IMR-90 (cell line): Measurements from ENCODE around the gene GRB10. TPM values are rescaled to one million over a fixed set of nuclear protein-coding genes. Genes with fewer than 3 reads are reported as not detected.

Source experiments
- ATAC-seq: fragments of 200-7000 bp; cut with Tn5 transposase; 2 replicates; pipeline ENCODE4 v1.9.1; 2020; ENCODE audit warnings: low read depth, mild to moderate bottlenecking, moderate library complexity
- BruUV-seq: library from RNA; stranded (reverse); fragments of 400-500 nt; replicated peaks from 2 replicates; lab custom pipeline; 2021; lab: Mats Ljungman, UMichigan
- CTCF ChIA-PET: fragments of 300-600 bp; formaldehyde crosslinking; extraction: SDS; loops from one replicate; lab custom pipeline; 2021; ENCODE audit warnings: antibody characterized with exemption; lab: Yijun Ruan, JAX
- POLR2A ChIA-PET: fragments of 300-600 bp; sonication (Branson Sonifier 250); formaldehyde crosslinking; loops from one replicate; lab custom pipeline; 2022; ENCODE audit warnings: antibody characterized with exemption; ENCODE audit not compliant: unreplicated experiment; lab: Charles Lee
- DNase-seq: peaks from one replicate; pipeline ENCODE4 v3.0.0; 2013
- H2AFZ ChIP-seq: replicated peaks from 2 replicates; pipeline ENCODE3; 2013; ENCODE audit warnings: low read length, mild to moderate bottlenecking; ENCODE audit not compliant: poor library complexity
- H2AK5ac ChIP-seq: 2 replicates; pipeline ENCODE4 v1.6.1; 2013; ENCODE audit warnings: low read depth, low read length, inconsistent platforms
- H2AK9ac ChIP-seq: replicated peaks from 2 replicates; pipeline ENCODE3; 2013; ENCODE audit warnings: mild to moderate bottlenecking, low read depth, low read length, moderate library complexity; ENCODE audit not compliant: poor library complexity
- H2BK120ac ChIP-seq: 2 replicates; pipeline ENCODE4 v1.6.1; 2013; ENCODE audit warnings: low read depth, low read length, inconsistent platforms
- H2BK15ac ChIP-seq: 3 replicates; pipeline ENCODE4 v1.6.1; 2013; ENCODE audit warnings: low read depth, low read length, inconsistent platforms
- H2BK20ac ChIP-seq: 2 replicates; pipeline ENCODE4 v1.6.1; 2013; ENCODE audit warnings: low read depth, mild to moderate bottlenecking, inconsistent platforms, low read length, moderate library complexity
- H2BK5ac ChIP-seq: 2 replicates; pipeline ENCODE4 v1.6.1; 2013; ENCODE audit warnings: mild to moderate bottlenecking, low read depth, low read length, inconsistent platforms; ENCODE audit not compliant: poor library complexity, severe bottlenecking
- H3K14ac ChIP-seq: replicated peaks from 2 replicates; pipeline ENCODE4 v1.6.1; 2013; ENCODE audit warnings: low read depth, low read length, inconsistent platforms
- H3K18ac ChIP-seq: 2 replicates; pipeline ENCODE4 v1.6.1; 2013; ENCODE audit warnings: low read depth, low read length, control low read depth
- H3K23ac ChIP-seq: 2 replicates; pipeline ENCODE4 v1.6.1; 2013; ENCODE audit warnings: low read depth, low read length, inconsistent platforms
- H3K27ac ChIP-seq: 2 replicates; pipeline ENCODE4 v1.5.1; 2013; ENCODE audit warnings: mild to moderate bottlenecking, control low read depth, low read length; ENCODE audit not compliant: insufficient read depth
- H3K27me3 ChIP-seq: 2 replicates; pipeline ENCODE4 v1.6.1; 2013; ENCODE audit warnings: low read length; ENCODE audit not compliant: control insufficient read depth, insufficient read depth
- H3K36me3 ChIP-seq: 2 replicates; pipeline ENCODE4 v1.6.1; 2013; ENCODE audit warnings: low read length, mixed read lengths; ENCODE audit not compliant: control insufficient read depth, insufficient read depth
- H3K4ac ChIP-seq: 2 replicates; pipeline ENCODE4 v1.6.1; 2013; ENCODE audit warnings: low read depth, low read length, inconsistent platforms
- H3K4me1 ChIP-seq: 2 replicates; pipeline ENCODE4 v1.6.1; 2013; ENCODE audit warnings: low read length, mixed read lengths; ENCODE audit not compliant: control insufficient read depth, insufficient read depth
- H3K4me2 ChIP-seq: 2 replicates; pipeline ENCODE4 v1.6.1; 2013; ENCODE audit warnings: low read depth, mild to moderate bottlenecking, control low read depth, low read length, moderate library complexity
- H3K4me3 ChIP-seq: 2 replicates; pipeline ENCODE4 v1.5.1; 2013; ENCODE audit warnings: low read depth, mild to moderate bottlenecking, control low read depth, low read length, moderate library complexity; ENCODE audit not compliant: insufficient read depth
- H3K56ac ChIP-seq: 2 replicates; pipeline ENCODE4 v1.6.1; 2013; ENCODE audit warnings: low read length, inconsistent platforms; ENCODE audit not compliant: insufficient read depth; ENCODE audit errors: extremely low read depth
- H3K79me1 ChIP-seq, 2 experiments: 2 replicates each; pipeline ENCODE4 v1.6.1; 2013; ENCODE audit warnings: low read length in 2 of 2, inconsistent platforms in 1 of 2, low read depth in 1 of 2
- H3K9ac ChIP-seq: 2 replicates; pipeline ENCODE4 v1.6.1; 2013; ENCODE audit warnings: low read depth, low read length, control low read depth
- H3K9me1 ChIP-seq: 2 replicates; pipeline ENCODE4 v1.6.1; 2013; ENCODE audit warnings: low read length, inconsistent platforms; ENCODE audit not compliant: insufficient read depth
- H3K9me3 ChIP-seq: 2 replicates; pipeline ENCODE4 v1.6.1; 2013; ENCODE audit warnings: low read length; ENCODE audit not compliant: control insufficient read depth, insufficient read depth
- H4K20me1 ChIP-seq: 2 replicates; pipeline ENCODE4 v1.6.1; 2013; ENCODE audit warnings: low read length, inconsistent platforms; ENCODE audit not compliant: insufficient read depth
- H4K5ac ChIP-seq: 2 replicates; pipeline ENCODE4 v1.6.1; 2013; ENCODE audit warnings: mild to moderate bottlenecking, low read depth, low read length, control low read depth
- H4K8ac ChIP-seq, 2 experiments: 2 replicates each; pipeline ENCODE4 v1.6.1; 2013; ENCODE audit warnings: low read depth in 2 of 2, low read length in 2 of 2, control low read depth in 1 of 2, inconsistent platforms in 1 of 2
- H4K91ac ChIP-seq: 2 replicates; pipeline ENCODE4 v1.6.1; 2013; ENCODE audit warnings: low read depth, low read length, inconsistent platforms; ENCODE audit not compliant: insufficient read depth
- BHLHE40 ChIP-seq: fragments of 150-350 bp; IDR thresholded peaks from 2 replicates; pipeline ENCODE4 v1.6.1; 2016; ENCODE audit warnings: mild to moderate bottlenecking, low read depth, low read length
- CEBPB ChIP-seq: IDR thresholded peaks from 2 replicates; pipeline ENCODE4 v1.6.1; 2012; ENCODE audit warnings: low read depth, low read length, improper control_type of control experiment
- CHD1 ChIP-seq: IDR thresholded peaks from 2 replicates; pipeline ENCODE4 v1.6.1; 2012; ENCODE audit warnings: low read depth, low read length, improper control_type of control experiment
- CTCF ChIP-seq: conservative IDR thresholded peaks from 2 replicates; pipeline ENCODE4 v1.5.1; 2012; ENCODE audit warnings: mild to moderate bottlenecking, low read depth, low read length, improper control_type of control experiment
- ELK1 ChIP-seq: fragments of 150-350 bp; IDR thresholded peaks from 2 replicates; pipeline ENCODE4 v1.6.1; 2016; ENCODE audit warnings: low read depth, mild to moderate bottlenecking, low read length, moderate library complexity, borderline replicate concordance
- FOS ChIP-seq: fragments of 150-350 bp; IDR thresholded peaks from 2 replicates; pipeline ENCODE4 v1.6.1; 2016; ENCODE audit warnings: low read depth, low read length
- MAFK ChIP-seq: IDR thresholded peaks from 2 replicates; pipeline ENCODE4 v1.6.1; 2012; ENCODE audit warnings: low read depth, low read length, improper control_type of control experiment
- MXI1 ChIP-seq: IDR thresholded peaks from 2 replicates; pipeline ENCODE4 v1.6.1; 2012; ENCODE audit warnings: low read depth, mild to moderate bottlenecking, low read length, moderate library complexity, borderline replicate concordance
- NFE2L2 ChIP-seq: fragments of 150-350 bp; IDR thresholded peaks from 2 replicates; pipeline ENCODE4 v1.6.1; 2016; ENCODE audit warnings: low read depth, mild to moderate bottlenecking, low read length
- RAD21 ChIP-seq: IDR thresholded peaks from 2 replicates; pipeline ENCODE4 v1.6.1; 2012; ENCODE audit warnings: low read length, improper control_type of control experiment
- RCOR1 ChIP-seq: IDR thresholded peaks from 2 replicates; pipeline ENCODE4 v1.6.1; 2012; ENCODE audit warnings: mild to moderate bottlenecking, low read length, improper control_type of control experiment; ENCODE audit not compliant: insufficient replicate concordance
- RFX5 ChIP-seq: IDR thresholded peaks from 2 replicates; pipeline ENCODE4 v1.8.0; 2012; ENCODE audit warnings: low read depth, mild to moderate bottlenecking, low read length, moderate library complexity
- SMC3 ChIP-seq: fragments of 150-350 bp; IDR thresholded peaks from 2 replicates; pipeline ENCODE4 v1.6.1; 2016; ENCODE audit warnings: low read depth, mild to moderate bottlenecking, antibody characterized with exemption, low read length, moderate library complexity
- WGBS, 2 experiments: methylation state at CpG; one replicate each; pipeline versions ENCODE4 v1.1.5 to v1.1.7; 2013; ENCODE audit warnings: missing lambda C conversion rate in 2 of 2; ENCODE audit not compliant: insufficient read length in 1 of 2; ENCODE audit errors: extremely low coverage in 2 of 2; 5-methylcytosine and 5-hydroxymethylcytosine counted together
- dilution Hi-C: fragments of 300-500 bp; cut with HindIII; formaldehyde crosslinking; loops from one replicate; pipeline ENCODE4 v1.14.3; 2018; ENCODE audit warnings: low sequenced_read_pairs; ENCODE audit not compliant: unreplicated experiment
- in situ Hi-C: fragments of 300-500 bp; cut with MboI; formaldehyde crosslinking; loops from 3 replicates; pipeline ENCODE4 v1.14.3; 2019; ENCODE audit warnings: low sequenced_read_pairs, inconsistent platforms, mixed read lengths
- intact Hi-C: fragments of 100-400 bp; cut with micrococcal nuclease; formaldehyde crosslinking; loops from 2 replicates; pipeline ENCODE4 v1.10.0; 2022
- polyA plus RNA-seq, 3 experiments: library from polyadenylated mRNA; depleted of rRNA; stranded (reverse); fragments of >200 nt; gene quantifications; 2 replicates each; pipeline ENCODE4 v1.2.3, GENCODE V29; 2012; ENCODE audit warnings: low replicate concordance in 1 of 3
- total RNA-seq: library from RNA; depleted of rRNA; stranded (reverse); fragments of >200 nt; gene quantifications from 2 replicates; pipeline ENCODE4 v1.2.3, GENCODE V29; 2012

Gene GRB10
- total and polyA plus RNA-seq, 2 of the 4 experiments (the other 2 are of a cell fraction): 6.3 to 15.1 TPM

GRCh38 chr7:50595491-50596102 is 187.1 kb downstream of the GRB10 start:
- peaks cover 30% of the 10 kb centered on the region for H3K36me3 ChIP-seq
- peak; percentile 34 for DNase-seq
- no peaks in the 10 kb centered on the region for H3K9me3 ChIP-seq
- no peak overlapping the region for H3K4me3 ChIP-seq
- no peak overlapping the region for H3K9ac ChIP-seq
- H3K23ac ChIP-seq: no peak overlapping the region
- H3K9me1 ChIP-seq: peaks cover 2% of the 10 kb centered on the region; the same call in 1 of the 2 replicates
- H4K20me1 ChIP-seq: no peaks in the 10 kb centered on the region; the same call in none of the 2 replicates
- dilution Hi-C loops: no loop called here
- H3K4me2 ChIP-seq: no peak overlapping the region
- no TSS peak for BruUV-seq
- no peak for TF ChIP-seq CEBPB
- TF ChIP-seq CTCF: peak; percentile 31
- TF ChIP-seq RCOR1: no peak
- TF ChIP-seq RFX5: no peak
- no peak for TF ChIP-seq NFE2L2
- no peak for TF ChIP-seq ELK1
- no peak for TF ChIP-seq CHD1
- no peak for TF ChIP-seq MAFK
- no peak for TF ChIP-seq BHLHE40
- TF ChIP-seq SMC3: no peak
- TF ChIP-seq RAD21: peak; percentile 33
- no peak for TF ChIP-seq MXI1
- no peak for TF ChIP-seq FOS
- no peak overlapping the region for H2BK5ac ChIP-seq
- H3K79me1 ChIP-seq: no peaks in the 10 kb centered on the region
- no peak overlapping the region for H2BK120ac ChIP-seq
- peak; percentile 57; the same call in 1 of the 2 replicates for ATAC-seq
- H2AFZ ChIP-seq: no peak overlapping the region
- CTCF ChIA-PET: no interaction called here
- H4K5ac ChIP-seq: no peak overlapping the region
- no peak overlapping the region for H2BK20ac ChIP-seq
- no peaks in the 10 kb centered on the region for H3K4me1 ChIP-seq
- WGBS, 2 experiments: no CpG with 5 or more reads among the region's 5 CpGs
- POLR2A ChIA-PET: no interaction called here
- in situ Hi-C loops: no loop called here
- H3K27me3 ChIP-seq: no peaks in the 10 kb centered on the region
- no peak overlapping the region for H2AK5ac ChIP-seq
- no peak overlapping the region for H3K27ac ChIP-seq
- no peak overlapping the region for H3K56ac ChIP-seq
- H3K14ac ChIP-seq: no peak overlapping the region
- intact Hi-C loops: no loop called here
- H3K4ac ChIP-seq: no peak overlapping the region
- no peak overlapping the region for H2AK9ac ChIP-seq
- H4K8ac ChIP-seq: no peak overlapping the region
- H3K18ac ChIP-seq: no peak overlapping the region
- no peak overlapping the region for H4K91ac ChIP-seq
- no peak overlapping the region for H2BK15ac ChIP-seq
